Colonic mucosa (tissue), 4 donors: ENCODE data around the gene KCNIP1. TPM values are rescaled to one million over a fixed set of nuclear protein-coding genes. Genes with fewer than 3 reads are reported as not detected.

Experiments
- DNase-seq: peaks from one replicate; pipeline ENCODE4 v3.0.0-alpha.2; 2020
- H3K27ac ChIP-seq: fragments of 200-600 bp; one replicate; pipeline ENCODE4 v1.8.0; 2021
- H3K27me3 ChIP-seq: fragments of 200-600 bp; one replicate; pipeline ENCODE4 v1.8.0; 2021
- H3K36me3 ChIP-seq: fragments of 200-600 bp; one replicate; pipeline ENCODE4 v1.8.0; 2021
- H3K4me1 ChIP-seq: fragments of 200-600 bp; one replicate; pipeline ENCODE4 v1.8.0; 2021; ENCODE audit warnings: mild to moderate bottlenecking
- H3K4me3 ChIP-seq: fragments of 200-600 bp; one replicate; pipeline ENCODE4 v1.8.0; 2021
- H3K9ac ChIP-seq, 2 donors: one replicate each; pipeline ENCODE4 v1.7.0; 2013; ENCODE audit warnings: control low read depth in 2 of 2, low read depth in 2 of 2, low read length in 2 of 2
- H3K9me3 ChIP-seq: fragments of 200-600 bp; one replicate; pipeline ENCODE4 v1.8.0; 2021
- intact Hi-C: fragments of 100-400 bp; cut with DNase I; formaldehyde crosslinking; loops from one replicate; pipeline ENCODE4 v1.14.1; 2022
- total RNA-seq, 2 donors: library from RNA; stranded (reverse); fragmentation: NEBNext Ultra II Directional in 1 of 2; extraction: Animal tissue kit (Norgen Biotek cat#: 25700) in 1 of 2; gene quantifications; one replicate each; pipeline ENCODE4 v1.2.1, GENCODE V29; 2021
- TF ChIP-seq, protein P1 (sequence below): fragments of 200-600 bp; IDR thresholded peaks from one replicate; pipeline ENCODE4 v1.8.0; 2022; ENCODE audit warnings: antibody characterized with exemption, mild to moderate bottlenecking
- donor health status: healthy.
- donor health status: DM: no; HTN: no; CAD: no.
- donor health status: DM: no; HTN: no; CAD: no.

Gene KCNIP1
- total RNA-seq, 2 donors from 2014 or later = 0.24 to 0.25 TPM

DNA sequence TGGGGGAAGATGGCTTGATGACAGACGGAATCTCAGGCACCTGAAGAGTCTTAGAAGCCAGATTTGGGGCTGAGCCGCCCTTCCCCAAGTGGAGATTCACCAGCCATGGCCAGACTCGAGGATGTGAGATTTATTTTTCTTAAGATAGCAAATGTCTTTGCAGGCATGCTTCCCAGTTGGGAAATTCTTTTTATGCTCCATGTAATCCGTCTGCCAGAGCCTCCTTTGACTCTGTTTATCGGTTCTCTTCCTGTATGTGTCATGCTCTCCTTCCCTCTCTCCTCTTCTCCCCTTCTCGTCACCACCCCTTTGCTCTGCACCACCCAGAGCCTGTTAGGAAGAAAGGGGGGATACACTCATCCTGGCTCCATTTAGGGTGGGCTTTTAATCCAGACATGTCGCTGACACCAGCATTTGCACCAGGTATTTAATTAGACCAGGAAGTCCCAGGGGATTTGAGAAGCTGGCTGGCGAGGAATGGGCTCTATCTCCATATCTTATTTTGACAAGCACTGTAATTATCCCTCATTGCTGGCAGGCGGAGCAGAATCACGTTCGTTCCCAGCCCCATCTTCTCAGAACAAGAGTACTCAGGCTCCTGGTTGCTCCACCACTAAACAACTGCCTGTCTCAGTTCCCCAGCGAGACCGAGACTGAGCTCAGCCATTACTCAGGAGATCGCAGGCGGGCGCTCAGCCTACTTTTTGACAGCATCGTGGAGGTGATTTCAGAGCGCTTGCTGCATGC is 50.9 kb downstream of the KCNIP1 start:
- Histone ChIP-seq H3K27me3 (no peaks in the 10 kb centered on the region), H3K36me3 (no peaks in the 10 kb centered on the region), H3K4me1 (no peaks in the 10 kb centered on the region), H3K4me3 (no peak overlapping the region), H3K27ac (peak overlapping the region; percentile 17), H3K9me3 (no peaks in the 10 kb centered on the region), H3K9ac (no peak overlapping the region)
- TF ChIP-seq, protein P1, sequence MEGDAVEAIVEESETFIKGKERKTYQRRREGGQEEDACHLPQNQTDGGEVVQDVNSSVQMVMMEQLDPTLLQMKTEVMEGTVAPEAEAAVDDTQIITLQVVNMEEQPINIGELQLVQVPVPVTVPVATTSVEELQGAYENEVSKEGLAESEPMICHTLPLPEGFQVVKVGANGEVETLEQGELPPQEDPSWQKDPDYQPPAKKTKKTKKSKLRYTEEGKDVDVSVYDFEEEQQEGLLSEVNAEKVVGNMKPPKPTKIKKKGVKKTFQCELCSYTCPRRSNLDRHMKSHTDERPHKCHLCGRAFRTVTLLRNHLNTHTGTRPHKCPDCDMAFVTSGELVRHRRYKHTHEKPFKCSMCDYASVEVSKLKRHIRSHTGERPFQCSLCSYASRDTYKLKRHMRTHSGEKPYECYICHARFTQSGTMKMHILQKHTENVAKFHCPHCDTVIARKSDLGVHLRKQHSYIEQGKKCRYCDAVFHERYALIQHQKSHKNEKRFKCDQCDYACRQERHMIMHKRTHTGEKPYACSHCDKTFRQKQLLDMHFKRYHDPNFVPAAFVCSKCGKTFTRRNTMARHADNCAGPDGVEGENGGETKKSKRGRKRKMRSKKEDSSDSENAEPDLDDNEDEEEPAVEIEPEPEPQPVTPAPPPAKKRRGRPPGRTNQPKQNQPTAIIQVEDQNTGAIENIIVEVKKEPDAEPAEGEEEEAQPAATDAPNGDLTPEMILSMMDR = no peak
- DNase-seq = peak; percentile 20
- intact Hi-C loops = no loop called here

GRCh38 chr5:170557314-170557713 is 53.5 kb downstream of the KCNIP1 start:
- H3K4me3 ChIP-seq = no peak overlapping the region
- H3K4me1 ChIP-seq = no peaks in the 10 kb centered on the region
- TF ChIP-seq, protein P1 = no peak
- no peak for DNase-seq
- no peaks in the 10 kb centered on the region for H3K36me3 ChIP-seq
- no peak overlapping the region for H3K9ac ChIP-seq
- no peaks in the 10 kb centered on the region for H3K9me3 ChIP-seq
- intact Hi-C loops = no loop called here
- no peak overlapping the region for H3K27ac ChIP-seq
- no peaks in the 10 kb centered on the region for H3K27me3 ChIP-seq

DNA sequence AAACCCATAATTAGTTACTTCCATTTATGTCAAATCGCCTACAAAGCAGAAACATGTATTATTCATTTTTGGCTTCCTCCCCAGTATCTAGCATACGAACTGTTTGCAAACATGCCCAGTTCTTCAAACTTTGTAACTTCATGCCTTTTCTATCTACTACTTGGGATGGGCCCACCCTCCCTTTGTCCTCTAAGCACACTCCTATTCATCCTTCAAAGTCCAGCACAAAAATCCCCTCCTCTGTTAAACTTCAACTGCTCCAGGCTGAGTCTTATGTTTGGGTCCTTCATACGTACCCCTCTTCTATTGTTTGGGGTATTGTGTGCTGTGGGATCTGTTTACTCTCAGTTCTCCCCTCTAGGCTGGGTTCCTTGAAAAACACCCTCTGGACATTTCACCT is 55.5 kb downstream of the KCNIP1 start:
- no peak for DNase-seq
- Histone ChIP-seq H3K4me1 (no peaks in the 10 kb centered on the region), H3K4me3 (no peak overlapping the region), H3K27me3 (no peaks in the 10 kb centered on the region), H3K9me3 (no peaks in the 10 kb centered on the region), H3K27ac (no peak overlapping the region), H3K36me3 (no peaks in the 10 kb centered on the region), H3K9ac (no peak overlapping the region)
- intact Hi-C loops = no loop called here
- TF ChIP-seq, protein P1 = no peak

- intact Hi-C loops = no loop called here
- no peaks in the 10 kb centered on the region for H3K36me3 ChIP-seq
- no peak overlapping the region for H3K4me3 ChIP-seq
- DNase-seq = no peak
- H3K27me3 ChIP-seq = no peaks in the 10 kb centered on the region
- TF ChIP-seq, protein P1 = no peak
- no peak overlapping the region for H3K9ac ChIP-seq
- H3K27ac ChIP-seq = no peak overlapping the region
- H3K4me1 ChIP-seq = no peaks in the 10 kb centered on the region
- H3K9me3 ChIP-seq = no peaks in the 10 kb centered on the region
These were observed 57.1 kb downstream of the KCNIP1 start for GRCh38 chr5:170560938-170561337.

DNA sequence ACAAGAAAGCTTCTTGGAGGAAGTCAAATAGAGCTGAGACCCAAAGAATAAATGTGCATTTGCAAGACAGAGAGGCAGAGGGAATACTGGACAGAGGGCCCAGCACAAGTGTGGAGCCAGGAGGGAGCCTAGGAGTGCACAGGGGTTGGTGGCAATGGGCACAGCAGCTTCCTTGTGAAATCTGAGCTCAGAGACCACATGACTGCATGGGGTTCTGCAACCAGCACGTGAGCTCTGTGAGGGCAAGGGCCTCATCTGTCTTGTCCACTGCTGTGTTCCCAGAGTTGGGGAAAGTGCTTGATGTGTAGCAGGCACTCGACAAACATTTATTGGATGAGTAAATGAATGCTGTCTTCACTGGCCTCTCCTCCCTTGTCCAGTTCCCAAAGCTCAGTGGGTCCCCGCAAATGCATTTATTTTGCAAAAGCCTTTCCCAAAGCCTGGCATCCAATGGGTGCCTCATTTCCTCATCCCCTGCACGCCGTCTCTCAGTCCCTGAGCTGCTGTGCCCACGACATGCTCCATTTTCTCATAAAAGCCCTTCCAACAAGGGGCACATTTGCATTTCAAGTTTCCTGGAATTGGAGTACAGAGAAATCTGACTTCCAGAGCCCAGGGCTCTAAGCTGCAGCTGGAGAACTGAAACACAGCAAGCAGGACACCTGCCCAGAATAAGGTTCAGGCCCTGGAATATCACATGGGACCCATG is 58.5 kb downstream of the KCNIP1 start:
- Histone ChIP-seq H3K4me1 (no peaks in the 10 kb centered on the region), H3K9ac (no peak overlapping the region), H3K36me3 (no peaks in the 10 kb centered on the region), H3K27ac (no peak overlapping the region), H3K4me3 (no peak overlapping the region), H3K9me3 (no peaks in the 10 kb centered on the region), H3K27me3 (no peaks in the 10 kb centered on the region)
- intact Hi-C loops = no loop called here
- TF ChIP-seq, protein P1 = no peak
- no peak for DNase-seq
